Prostate gland (tissue), 2 donors: Measurements from ENCODE around the gene ERCC6L2.

Experiments used
- POLR2AphosphoS5 ChIP-seq: sonication (generic); formaldehyde crosslinking; IDR thresholded peaks from one replicate; pipeline ENCODE4 v1.6.1; 2017; ENCODE audit warnings: antibody characterized with exemption
- TF ChIP-seq, protein P1 (sequence below), 4 experiments: fragments of 200-600 bp in 2 of 4; fragments of 450-650 bp in 2 of 4; sonication (generic) in 2 of 4; IDR thresholded peaks; 1 replicate in 3 of 4; 2 replicates in 1 of 4; pipeline ENCODE4 v1.5.1; 2016 to 2019; ENCODE audit warnings: antibody characterized with exemption in 4 of 4, mild to moderate bottlenecking in 2 of 4, moderate library complexity in 2 of 4

GRCh38 chr9:95862343-95862742 is 13.1 kb upstream of the ERCC6L2 start:
- no peak for TF ChIP-seq POLR2AphosphoS5
- TF ChIP-seq, protein P1, sequence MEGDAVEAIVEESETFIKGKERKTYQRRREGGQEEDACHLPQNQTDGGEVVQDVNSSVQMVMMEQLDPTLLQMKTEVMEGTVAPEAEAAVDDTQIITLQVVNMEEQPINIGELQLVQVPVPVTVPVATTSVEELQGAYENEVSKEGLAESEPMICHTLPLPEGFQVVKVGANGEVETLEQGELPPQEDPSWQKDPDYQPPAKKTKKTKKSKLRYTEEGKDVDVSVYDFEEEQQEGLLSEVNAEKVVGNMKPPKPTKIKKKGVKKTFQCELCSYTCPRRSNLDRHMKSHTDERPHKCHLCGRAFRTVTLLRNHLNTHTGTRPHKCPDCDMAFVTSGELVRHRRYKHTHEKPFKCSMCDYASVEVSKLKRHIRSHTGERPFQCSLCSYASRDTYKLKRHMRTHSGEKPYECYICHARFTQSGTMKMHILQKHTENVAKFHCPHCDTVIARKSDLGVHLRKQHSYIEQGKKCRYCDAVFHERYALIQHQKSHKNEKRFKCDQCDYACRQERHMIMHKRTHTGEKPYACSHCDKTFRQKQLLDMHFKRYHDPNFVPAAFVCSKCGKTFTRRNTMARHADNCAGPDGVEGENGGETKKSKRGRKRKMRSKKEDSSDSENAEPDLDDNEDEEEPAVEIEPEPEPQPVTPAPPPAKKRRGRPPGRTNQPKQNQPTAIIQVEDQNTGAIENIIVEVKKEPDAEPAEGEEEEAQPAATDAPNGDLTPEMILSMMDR (IDR thresholded peaks at IDR 0.05): no peak
